SW 1271 (cell line): ENCODE measurements around the gene IRF4.

Experiments
- DNase-seq, 2 experiments: peaks; one replicate each; lab custom pipeline; 2025; lab: John Stamatoyannopoulos, UW

IRF4 gene

GRCh38 chr6:444653-445275, 53.2 kb downstream of the IRF4 start:
- no peak for DNase-seq

- DNase-seq: no peak
Measured at GRCh38 chr6:445571-446417, 54.2 kb downstream of the IRF4 start.

- no peak for DNase-seq
Measured at GRCh38 chr6:446418-447366, 55.1 kb downstream of the IRF4 start.

- DNase-seq: no peak
Measured at GRCh38 chr6:447381-448165, 56.0 kb downstream of the IRF4 start.

- no peak for DNase-seq
Measured at GRCh38 chr6:448296-449056, 56.9 kb downstream of the IRF4 start.

GRCh38 chr6:449057-449430, 57.5 kb downstream of the IRF4 start:
- no peak for DNase-seq

GRCh38 chr6:449486-450419, 58.2 kb downstream of the IRF4 start:
- no peak for DNase-seq

GRCh38 chr6:451336-451735, 59.8 kb downstream of the IRF4 start:
- DNase-seq: no peak

GRCh38 chr6:451847-452246, 60.3 kb downstream of the IRF4 start:
- DNase-seq: no peak

- no peak for DNase-seq
Measured at GRCh38 chr6:452301-453067, 60.9 kb downstream of the IRF4 start.

GRCh38 chr6:453152-453551, 61.6 kb downstream of the IRF4 start:
- DNase-seq: no peak

GRCh38 chr6:454148-454991, 62.8 kb downstream of the IRF4 start:
- DNase-seq: no peak

- no peak for DNase-seq
Measured at GRCh38 chr6:455006-455585, 63.5 kb downstream of the IRF4 start.

- no peak for DNase-seq
Measured at GRCh38 chr6:455835-456234, 64.3 kb downstream of the IRF4 start.

GRCh38 chr6:456358-456867, 64.9 kb downstream of the IRF4 start:
- DNase-seq: no peak

GRCh38 chr6:456887-457286, 65.3 kb downstream of the IRF4 start:
- no peak for DNase-seq
